Mesenchymal stem cell (in vitro differentiated cells and primary cell): Measurements from ENCODE around the gene TCAIM.

Source experiments
- DNase-seq: peaks from one replicate; pipeline ENCODE4 v3.0.0-alpha.2; 2013
- H2AFZ ChIP-seq: one replicate; pipeline ENCODE4 v1.6.1; 2013; ENCODE audit warnings: low read depth, mild to moderate bottlenecking, control low read depth, inconsistent platforms, low read length, moderate library complexity
- H2AK5ac ChIP-seq: 2 replicates; pipeline ENCODE4 v1.6.1; 2013; ENCODE audit warnings: low read length, moderate library complexity, mild to moderate bottlenecking, inconsistent platforms; ENCODE audit not compliant: severe bottlenecking
- H2BK120ac ChIP-seq: one replicate; pipeline ENCODE4 v1.6.1; 2013; ENCODE audit warnings: low read depth, mild to moderate bottlenecking, inconsistent platforms, low read length, moderate library complexity
- H2BK12ac ChIP-seq, 2 experiments: one replicate each; pipeline ENCODE4 v1.6.1; 2013; ENCODE audit warnings: inconsistent platforms in 2 of 2, low read length in 2 of 2, mild to moderate bottlenecking in 2 of 2, moderate library complexity in 2 of 2, control low read depth in 1 of 2
- H2BK15ac ChIP-seq: one replicate; pipeline ENCODE4 v1.6.1; 2013; ENCODE audit warnings: mild to moderate bottlenecking, low read depth, inconsistent platforms; ENCODE audit not compliant: poor library complexity, severe bottlenecking
- H2BK5ac ChIP-seq: 2 replicates; pipeline ENCODE4 v1.6.1; 2013; ENCODE audit warnings: low read depth, mild to moderate bottlenecking, low read length, control low read depth, inconsistent platforms; ENCODE audit not compliant: poor library complexity, severe bottlenecking
- H3K14ac ChIP-seq, 2 experiments: one replicate each; pipeline ENCODE4 v1.6.1; 2013; ENCODE audit warnings: inconsistent platforms in 2 of 2, low read length in 2 of 2, control low read depth in 1 of 2, mild to moderate bottlenecking in 1 of 2, moderate library complexity in 1 of 2
- H3K18ac ChIP-seq, 2 experiments: one replicate each; pipeline ENCODE4 v1.6.1; 2013; ENCODE audit warnings: inconsistent platforms in 2 of 2, low read length in 2 of 2, control low read depth in 1 of 2, low read depth in 1 of 2, mild to moderate bottlenecking in 1 of 2
- H3K23ac ChIP-seq, 2 experiments: one replicate each; pipeline ENCODE4 v1.6.1; 2013; ENCODE audit warnings: inconsistent platforms in 2 of 2, low read length in 2 of 2, mild to moderate bottlenecking in 2 of 2, moderate library complexity in 2 of 2, control low read depth in 1 of 2
- H3K27ac ChIP-seq: 2 replicates; pipeline ENCODE4 v1.5.1; 2013; ENCODE audit warnings: mild to moderate bottlenecking, moderate library complexity, low read length, control low read depth, inconsistent platforms; ENCODE audit not compliant: poor library complexity, severe bottlenecking
- H3K27me3 ChIP-seq, 2 experiments: 2 replicates each; pipeline versions ENCODE4 v1.6.1 to v1.7.0; 2013; ENCODE audit warnings: low read length in 2 of 2, mild to moderate bottlenecking in 2 of 2, moderate library complexity in 2 of 2, control low read depth in 1 of 2, inconsistent platforms in 1 of 2; ENCODE audit not compliant: control insufficient read depth in 1 of 2, insufficient read depth in 1 of 2
- H3K36me3 ChIP-seq, 2 experiments: 2 replicates each; pipeline versions ENCODE4 v1.6.1 to v1.7.0; 2013; ENCODE audit warnings: low read length in 2 of 2, control low read depth in 1 of 2, inconsistent platforms in 1 of 2, low read depth in 1 of 2, mild to moderate bottlenecking in 1 of 2; ENCODE audit not compliant: insufficient read depth in 2 of 2, control insufficient read depth in 1 of 2
- H3K4ac ChIP-seq, 2 experiments: one replicate each; pipeline ENCODE4 v1.6.1; 2013; ENCODE audit warnings: inconsistent platforms in 2 of 2, low read length in 2 of 2, mild to moderate bottlenecking in 2 of 2, moderate library complexity in 2 of 2, control low read depth in 1 of 2, low read depth in 1 of 2
- H3K4me1 ChIP-seq: 2 replicates; pipeline ENCODE4 v1.6.1; 2013; ENCODE audit warnings: low read depth, low read length, control low read depth; ENCODE audit not compliant: control insufficient read depth, insufficient read depth
- H3K4me2 ChIP-seq: 2 replicates; pipeline ENCODE4 v1.6.1; 2013; ENCODE audit warnings: low read length, mild to moderate bottlenecking, inconsistent platforms; ENCODE audit not compliant: poor library complexity, severe bottlenecking
- H3K4me3 ChIP-seq, 2 experiments: 2 replicates each; pipeline versions ENCODE4 v1.5.1 to v1.7.0; 2013; ENCODE audit warnings: low read length in 2 of 2, mild to moderate bottlenecking in 2 of 2, control low read depth in 1 of 2, low read depth in 1 of 2; ENCODE audit not compliant: insufficient read depth in 1 of 2
- H3K79me1 ChIP-seq: replicated peaks from 2 replicates; pipeline ENCODE4 v1.6.1; 2013; ENCODE audit warnings: mild to moderate bottlenecking, control low read depth, low read length, inconsistent platforms; ENCODE audit not compliant: poor library complexity, severe bottlenecking
- H3K9ac ChIP-seq: 2 replicates; pipeline ENCODE4 v1.7.0; 2013; ENCODE audit warnings: mild to moderate bottlenecking, low read length, moderate library complexity
- H3K9me3 ChIP-seq: 2 replicates; pipeline ENCODE4 v1.7.0; 2013; ENCODE audit warnings: mild to moderate bottlenecking, low read length; ENCODE audit not compliant: control insufficient read depth
- H4K8ac ChIP-seq: one replicate; pipeline ENCODE4 v1.6.1; 2013; ENCODE audit warnings: inconsistent platforms, mild to moderate bottlenecking, low read length, moderate library complexity
- H4K91ac ChIP-seq: one replicate; pipeline ENCODE4 v1.6.1; 2013; ENCODE audit warnings: mild to moderate bottlenecking, low read length, inconsistent platforms
- WGBS: methylation state at CpG from one replicate; pipeline ENCODE4 v1.1.7; 2013; ENCODE audit warnings: mixed read lengths; 5-methylcytosine and 5-hydroxymethylcytosine counted together

TCAIM gene

DNA sequence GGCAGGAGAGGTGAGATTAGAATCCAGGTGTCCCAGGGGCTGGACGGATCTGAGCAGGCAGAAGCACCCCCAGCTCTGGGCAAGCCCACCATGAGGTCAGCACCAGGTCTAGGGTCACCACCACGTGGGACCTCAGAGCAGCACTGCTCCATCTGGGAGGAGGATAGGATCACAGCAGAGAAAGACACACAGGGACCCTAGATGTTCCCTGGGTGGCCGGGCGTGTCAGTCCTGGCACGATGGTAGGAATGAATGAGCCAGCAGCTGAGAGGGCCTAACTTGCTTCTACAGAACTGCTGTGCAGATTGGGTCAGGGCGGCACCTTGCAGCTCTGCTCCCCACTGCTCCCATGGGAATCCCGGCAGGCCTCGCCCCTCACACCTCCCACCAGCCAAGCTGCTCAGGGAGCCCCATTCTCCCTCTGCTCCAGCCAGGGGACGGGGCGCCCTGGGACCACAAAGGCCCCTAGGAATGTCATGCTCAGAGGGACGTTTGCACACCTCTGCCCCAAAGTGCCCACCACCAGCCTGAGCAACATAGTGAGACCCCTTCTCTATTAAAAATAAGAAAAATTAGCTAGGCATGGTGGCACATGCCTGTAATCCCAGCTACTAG, 72.6 kb downstream of the TCAIM start:
- no peak for DNase-seq
- no peak overlapping the region for H2BK15ac ChIP-seq
- no peak overlapping the region for H3K9ac ChIP-seq
- H3K36me3 ChIP-seq, result peaks cover 4 to 18% of the 10 kb centered on the region in 2 experiments
- no peak overlapping the region for H3K27ac ChIP-seq
- H3K4me3 ChIP-seq, result no peak overlapping the region
- WGBS, result 97% methylated on average over 10 of the region's 11 CpGs
- H3K4ac ChIP-seq, result no peak overlapping the region
- peak overlapping the region; percentile 18 for H4K91ac ChIP-seq
- H3K4me2 ChIP-seq, result no peak overlapping the region
- H2AFZ ChIP-seq, result no peak overlapping the region
- no peak overlapping the region for H2BK5ac ChIP-seq
- no peaks in the 10 kb centered on the region for H3K27me3 ChIP-seq
- H2BK120ac ChIP-seq, result no peak overlapping the region
- no peak overlapping the region for H4K8ac ChIP-seq
- H3K79me1 ChIP-seq, result no peaks in the 10 kb centered on the region
- no peak overlapping the region for H2AK5ac ChIP-seq
- H3K9me3 ChIP-seq, result no peaks in the 10 kb centered on the region
- H3K14ac ChIP-seq, result no peak overlapping the region
- H2BK12ac ChIP-seq, result no peak overlapping the region
- H3K18ac ChIP-seq, result no peak overlapping the region
- H3K23ac ChIP-seq, result no peak overlapping the region
- H3K4me1 ChIP-seq, result no peaks in the 10 kb centered on the region

GRCh38 chr3:44412365-44412764, 73.8 kb downstream of the TCAIM start:
- Histone ChIP-seq H2BK15ac (no peak overlapping the region), H3K79me1 (no peaks in the 10 kb centered on the region), H3K36me3 (peaks cover 4 to 18% of the 10 kb centered on the region in 2 experiments), H2AFZ (no peak overlapping the region), H2BK5ac (no peak overlapping the region), H2BK120ac (no peak overlapping the region), H2AK5ac (no peak overlapping the region), H3K18ac (no peak overlapping the region), H3K14ac (no peak overlapping the region), H3K9ac (no peak overlapping the region), H3K9me3 (no peaks in the 10 kb centered on the region), H4K91ac (no peak overlapping the region), H4K8ac (no peak overlapping the region), H3K4me3 (no peak overlapping the region), H3K27me3 (no peaks in the 10 kb centered on the region), H3K4ac (no peak overlapping the region), H3K4me2 (no peak overlapping the region), H2BK12ac (no peak overlapping the region), H3K4me1 (no peaks in the 10 kb centered on the region), H3K23ac (no peak overlapping the region), H3K27ac (no peak overlapping the region)
- no peak for DNase-seq
- WGBS, result 87% methylated on average over 10 of the region's 10 CpGs

DNA sequence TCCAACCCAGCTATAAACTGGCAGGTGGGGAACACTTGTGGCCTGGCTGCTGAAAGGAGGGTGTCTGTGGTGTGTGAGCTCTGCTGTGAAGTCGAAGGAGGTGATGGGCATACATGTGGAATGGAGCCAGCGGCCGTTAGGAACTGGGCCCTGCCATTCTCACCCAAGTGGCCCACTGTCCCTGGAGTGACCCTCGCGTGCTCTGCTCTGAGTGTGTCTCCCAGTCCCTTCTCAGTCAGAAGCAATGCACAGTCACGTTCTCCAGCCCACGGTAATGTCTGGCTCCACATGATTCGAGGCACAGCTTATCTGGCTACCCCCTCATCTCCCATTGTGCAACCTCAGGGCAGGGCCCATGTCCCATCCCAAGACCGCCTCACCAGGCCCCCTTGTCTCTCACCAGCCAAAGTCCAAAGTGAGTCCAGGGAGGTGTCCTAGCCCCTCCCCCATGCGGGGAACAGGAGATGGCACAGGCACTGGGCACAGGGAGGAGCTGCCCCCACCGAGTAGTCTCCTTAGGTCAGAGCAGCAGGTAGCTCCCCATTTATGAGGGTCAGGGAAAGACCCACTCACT, 76.0 kb downstream of the TCAIM start:
- no peak overlapping the region for H3K27ac ChIP-seq
- no peak overlapping the region for H3K9ac ChIP-seq
- no peak overlapping the region for H4K8ac ChIP-seq
- DNase-seq, result no peak
- WGBS, result 84% methylated on average over 11 of the region's 11 CpGs
- H3K14ac ChIP-seq, result no peak overlapping the region
- H3K4ac ChIP-seq, result no peak overlapping the region
- H3K36me3 ChIP-seq, result peaks cover 2 to 15% of the 10 kb centered on the region in 2 experiments
- no peaks in the 10 kb centered on the region for H3K79me1 ChIP-seq
- H3K23ac ChIP-seq, result no peak overlapping the region
- H2BK12ac ChIP-seq, result no peak overlapping the region
- no peak overlapping the region for H4K91ac ChIP-seq
- H2BK5ac ChIP-seq, result no peak overlapping the region
- no peak overlapping the region for H2AFZ ChIP-seq
- peaks cover 2% of the 10 kb centered on the region for H3K4me1 ChIP-seq
- peaks cover 0 to 3% of the 10 kb centered on the region in 2 experiments for H3K27me3 ChIP-seq
- H2BK15ac ChIP-seq, result no peak overlapping the region
- H2AK5ac ChIP-seq, result no peak overlapping the region
- no peak overlapping the region for H3K18ac ChIP-seq
- H3K4me2 ChIP-seq, result no peak overlapping the region
- H3K9me3 ChIP-seq, result no peaks in the 10 kb centered on the region
- no peak overlapping the region for H2BK120ac ChIP-seq
- no peak overlapping the region for H3K4me3 ChIP-seq

DNA sequence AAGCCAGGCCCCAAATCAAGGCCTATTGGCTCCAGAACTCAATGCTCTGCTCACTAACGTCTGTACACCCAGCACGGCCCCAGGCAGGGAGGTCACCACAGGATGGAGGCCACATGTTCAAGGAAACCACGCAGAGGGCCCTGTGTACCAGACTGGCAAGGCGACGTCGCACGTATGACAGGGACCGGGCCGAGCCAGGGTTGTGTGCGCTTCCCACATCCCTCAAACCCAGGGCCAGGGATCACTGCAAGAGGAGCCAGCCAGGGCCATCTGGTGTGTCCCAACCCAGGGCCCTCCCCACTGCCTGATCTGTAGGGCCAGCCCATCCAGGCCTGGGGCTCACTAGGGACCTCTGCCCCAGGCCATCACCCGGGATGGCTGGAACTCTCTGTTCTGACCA, 76.9 kb downstream of the TCAIM start:
- H2BK15ac ChIP-seq, result no peak overlapping the region
- no peaks in the 10 kb centered on the region for H3K79me1 ChIP-seq
- no peak overlapping the region for H3K27ac ChIP-seq
- H2AFZ ChIP-seq, result no peak overlapping the region
- no peak overlapping the region for H2BK12ac ChIP-seq
- no peak overlapping the region for H3K4ac ChIP-seq
- H3K18ac ChIP-seq, result no peak overlapping the region
- H3K9ac ChIP-seq, result no peak overlapping the region
- no peak overlapping the region for H3K4me2 ChIP-seq
- H3K14ac ChIP-seq, result no peak overlapping the region
- no peak for DNase-seq
- no peak overlapping the region for H3K4me3 ChIP-seq
- H2BK120ac ChIP-seq, result no peak overlapping the region
- no peak overlapping the region for H4K91ac ChIP-seq
- H3K36me3 ChIP-seq, result peaks cover 0 to 7% of the 10 kb centered on the region in 2 experiments
- H3K9me3 ChIP-seq, result no peaks in the 10 kb centered on the region
- H4K8ac ChIP-seq, result no peak overlapping the region
- peaks cover 2% of the 10 kb centered on the region for H3K4me1 ChIP-seq
- peaks cover 0 to 3% of the 10 kb centered on the region in 2 experiments for H3K27me3 ChIP-seq
- no peak overlapping the region for H3K23ac ChIP-seq
- H2AK5ac ChIP-seq, result no peak overlapping the region
- H2BK5ac ChIP-seq, result no peak overlapping the region
- 93% methylated on average over 11 of the region's 11 CpGs for WGBS
